Endothelial cell of umbilical vein (primary cell): ENCODE data around the gene ACO2. TPM values are rescaled to one million over a fixed set of nuclear protein-coding genes. Genes with fewer than 3 reads are reported as not detected.

Experiments
- BruUV-seq: library from RNA; stranded (reverse); fragments of 400-500 nt; replicated peaks from 2 replicates; lab custom pipeline; 2021; lab: Mats Ljungman, UMichigan
- CTCF ChIA-PET: fragments of 300-600, 350-600 bp; sonication (Branson Sonifier 250); formaldehyde crosslinking; loops from one replicate; lab custom pipeline; 2021; ENCODE audit warnings: antibody characterized with exemption, inconsistent platforms; lab: Charles Lee
- POLR2A ChIA-PET: fragments of 300-600, 350-600 bp; sonication (Branson Sonifier 250); formaldehyde crosslinking; loops from one replicate; lab custom pipeline; 2021; ENCODE audit warnings: antibody characterized with exemption, inconsistent platforms; lab: Charles Lee
- DNase-seq: peaks from one replicate; pipeline ENCODE4 v3.0.0-alpha.2; 2011; ENCODE audit warnings: low read depth, low spot score
- FAIRE-seq: peaks from 2 replicates; lab custom pipeline; 2011; peaks lifted over from hg19 to GRCh38; lab: Jason Lieb, UNC
- H2AFZ ChIP-seq: 2 replicates; pipeline ENCODE4 v1.6.0; 2012; ENCODE audit warnings: low read depth, low read length, control low read depth, inconsistent platforms
- H3K27ac ChIP-seq: 2 replicates; pipeline ENCODE4 v1.5.1; 2011; ENCODE audit warnings: low read depth, mild to moderate bottlenecking, control low read depth, low read length, moderate library complexity; ENCODE audit not compliant: insufficient read depth
- H3K27me3 ChIP-seq, 2 experiments: 2 replicates each; pipeline versions ENCODE4 v1.6.0 to v1.6.1; 2011; ENCODE audit warnings: low read length in 2 of 2, mixed read lengths in 1 of 2; ENCODE audit not compliant: control insufficient read depth in 2 of 2, insufficient read depth in 2 of 2
- H3K36me3 ChIP-seq, 2 experiments: 2 replicates in 1 of 2; 3 replicates in 1 of 2; pipeline ENCODE4 v1.5.1; 2011; ENCODE audit warnings: low read length in 2 of 2, mild to moderate bottlenecking in 1 of 2, moderate library complexity in 1 of 2; ENCODE audit not compliant: control insufficient read depth in 2 of 2, insufficient read depth in 2 of 2; ENCODE audit errors: extremely low read depth in 1 of 2
- H3K4me1 ChIP-seq: 3 replicates; pipeline ENCODE4 v1.5.1; 2011; ENCODE audit warnings: mild to moderate bottlenecking, low read length; ENCODE audit not compliant: control insufficient read depth, insufficient read depth; ENCODE audit errors: extremely low read depth
- H3K4me2 ChIP-seq: 2 replicates; pipeline ENCODE4 v1.6.1; 2011; ENCODE audit warnings: low read length, control low read depth, mixed read lengths; ENCODE audit not compliant: insufficient read depth
- H3K4me3 ChIP-seq, 3 experiments: fragments of 200-600 bp in 1 of 3; sonication (generic), shearing (Covaris generic) in 1 of 3; replicated peaks in 1 of 3; 2 replicates each; pipeline ENCODE4 v1.5.1; 2011 to 2016; ENCODE audit warnings: control low read depth in 3 of 3, low read length in 3 of 3, mild to moderate bottlenecking in 2 of 3, inconsistent platforms in 1 of 3, low read depth in 1 of 3, moderate library complexity in 1 of 3; ENCODE audit not compliant: insufficient read depth in 1 of 3
- H3K79me2 ChIP-seq: 2 replicates; pipeline ENCODE4 v1.6.0; 2012; ENCODE audit warnings: low read length, inconsistent platforms; ENCODE audit not compliant: control insufficient read depth, insufficient read depth
- H3K9ac ChIP-seq: replicated peaks from 2 replicates; pipeline ENCODE3; 2011; ENCODE audit warnings: low read length, control low read depth; ENCODE audit not compliant: insufficient read depth; ENCODE audit errors: extremely low read depth
- H3K9me1 ChIP-seq: replicated peaks from 3 replicates; pipeline ENCODE4 v1.6.0; 2011; ENCODE audit warnings: mild to moderate bottlenecking, low read length; ENCODE audit not compliant: control insufficient read depth, insufficient read depth; ENCODE audit errors: extremely low read depth
- H3K9me3 ChIP-seq: replicated peaks from 2 replicates; pipeline ENCODE4 v1.5.1; 2012; ENCODE audit warnings: low read length, inconsistent platforms; ENCODE audit not compliant: control insufficient read depth, insufficient read depth
- H4K20me1 ChIP-seq: replicated peaks from 2 replicates; pipeline ENCODE3; 2011; ENCODE audit warnings: mild to moderate bottlenecking, low read length; ENCODE audit not compliant: control insufficient read depth, insufficient read depth; ENCODE audit errors: extremely low read depth
- FOS ChIP-seq: IDR thresholded peaks from 2 replicates; pipeline ENCODE4 v1.6.1; 2011; ENCODE audit warnings: mild to moderate bottlenecking, low read length, moderate library complexity, borderline replicate concordance; ENCODE audit not compliant: insufficient read depth
- GATA2 ChIP-seq: IDR thresholded peaks from 2 replicates; pipeline ENCODE4 v1.7.0; 2011; ENCODE audit warnings: low read depth, mild to moderate bottlenecking, moderate library complexity, mixed read lengths, low read length; ENCODE audit not compliant: insufficient read length, insufficient read depth
- JUN ChIP-seq: IDR thresholded peaks from 2 replicates; pipeline ENCODE4 v1.6.1; 2011; ENCODE audit warnings: borderline replicate concordance, low read depth; ENCODE audit not compliant: insufficient read length, insufficient read depth
- MAX ChIP-seq: IDR thresholded peaks from 2 replicates; pipeline ENCODE4 v1.6.1; 2011; ENCODE audit not compliant: insufficient read depth, insufficient read length
- MYC ChIP-seq: IDR thresholded peaks from one replicate; pipeline ENCODE4 v1.6.1; 2011; ENCODE audit warnings: mild to moderate bottlenecking, low read depth, low read length
- POLR2A ChIP-seq: IDR thresholded peaks from 2 replicates; pipeline ENCODE4 v1.6.1; 2012; ENCODE audit warnings: low read depth, mild to moderate bottlenecking, control low read depth, low read length
- POLR2AphosphoS5 ChIP-seq: IDR thresholded peaks from 2 replicates; pipeline ENCODE4 v1.6.1; 2012; ENCODE audit warnings: low read depth, mild to moderate bottlenecking, control low read depth, low read length, moderate library complexity; ENCODE audit not compliant: insufficient read depth
- dilution Hi-C: fragments of 300-500 bp; cut with MboI; formaldehyde crosslinking; loops from one replicate; pipeline ENCODE4 v1.15.0; 2019; ENCODE audit warnings: low sequenced_read_pairs; ENCODE audit not compliant: extremely low pct_ligation_motif_present
- intact Hi-C: fragments of 100-400 bp; cut with micrococcal nuclease; formaldehyde crosslinking; loops from one replicate; pipeline ENCODE4 v1.10.0; 2022
- polyA plus RNA-seq, 4 experiments: library from polyadenylated mRNA; depleted of rRNA in 3 of 4; stranded (reverse) in 3 of 4; unstranded in 1 of 4; fragments of >200 nt; gene quantifications; 2 replicates each; pipeline versions ENCODE4 v1.2.1 to v1.2.3, GENCODE V29; 2011 to 2012; ENCODE audit warnings: missing spikeins in 1 of 4
- total RNA-seq: library from RNA; stranded (reverse); gene quantifications from 2 replicates; pipeline ENCODE4 v1.2.3, GENCODE V29; 2021

The ACO2 gene
- total and polyA plus RNA-seq, 2 donors (not counting 3 experiments of a cell fraction or from before 2014, with no cell fraction given) = 63.8 to 79.7 TPM

- Histone ChIP-seq H3K9me3 (no peaks in the 10 kb centered on the region), H2AFZ (no peak overlapping the region), H3K27ac (no peak overlapping the region), H3K79me2 (no peaks in the 10 kb centered on the region), H3K9ac (no peak overlapping the region), H3K27me3 (no peaks in the 10 kb centered on the region), H3K36me3 (peaks cover 2 to 41% of the 10 kb centered on the region in 2 experiments), H3K4me1 (no peaks in the 10 kb centered on the region), H3K4me2 (no peak overlapping the region), H3K4me3 (no peak overlapping the region), H3K9me1 (no peaks in the 10 kb centered on the region), H4K20me1 (no peaks in the 10 kb centered on the region)
- ChIA-PET POLR2A (no interaction called here), CTCF (interaction anchor here (2.7 to 4.5 kb wide), 2 partner anchors 11 to 126 kb away, joined by 24 to 124 read pairs; no protein-coding TSS in a partner anchor)
- FAIRE-seq (no peak), DNase-seq (no peak)
- intact Hi-C loops (no loop called here), dilution Hi-C loops (no loop called here)
- no TSS peak for BruUV-seq
- no peak for TF ChIP-seq POLR2A
- TF ChIP-seq MYC = no peak
- no peak for TF ChIP-seq MAX
- no peak for TF ChIP-seq POLR2AphosphoS5
- no peak for TF ChIP-seq FOS
- TF ChIP-seq JUN = no peak
- TF ChIP-seq GATA2 = no peak
Observed at GRCh38 chr22:41528938-41529561, 60.1 kb downstream of the ACO2 start.
